Upper lobe of right lung (tissue), 1 donor: ENCODE measurements around the gene DENND5A. TPM values are rescaled to one million over a fixed set of nuclear protein-coding genes. Genes with fewer than 3 reads are reported as not detected.

Experiments
- ATAC-seq: fragments of 200-7000 bp; cut with Tn5 transposase; one replicate; pipeline ENCODE4 v1.9.1; 2020; ENCODE audit warnings: mild to moderate bottlenecking, moderate library complexity
- DNase-seq: peaks from one replicate; pipeline ENCODE4 v3.0.0-alpha.2; 2020
- H3K27ac ChIP-seq: fragments of 200-600 bp; one replicate; pipeline ENCODE4 v1.8.0; 2022
- H3K27me3 ChIP-seq: fragments of 200-600 bp; one replicate; pipeline ENCODE4 v1.8.0; 2022; ENCODE audit warnings: mild to moderate bottlenecking
- H3K36me3 ChIP-seq: fragments of 200-600 bp; one replicate; pipeline ENCODE4 v1.8.0; 2022
- H3K4me1 ChIP-seq: fragments of 200-600 bp; one replicate; pipeline ENCODE4 v1.8.0; 2022
- H3K4me3 ChIP-seq: fragments of 200-600 bp; one replicate; pipeline ENCODE4 v1.8.0; 2022; ENCODE audit warnings: mild to moderate bottlenecking
- H3K9me3 ChIP-seq: fragments of 200-600 bp; one replicate; pipeline ENCODE4 v1.8.0; 2022
- intact Hi-C: fragments of 100-400 bp; cut with DNase I; formaldehyde crosslinking; loops from one replicate; pipeline ENCODE4 v1.11.0; 2022
- total RNA-seq: library from RNA; stranded (reverse); fragmentation: NEBNext Ultra II Directional; extraction: Animal tissue kit (Norgen Biotek cat#: 25700); gene quantifications from one replicate; pipeline ENCODE4 v1.2.1, GENCODE V29; 2021
- TF ChIP-seq, protein P1 (sequence below): fragments of 200-600 bp; IDR thresholded peaks from one replicate; pipeline ENCODE4 v1.8.0; 2022; ENCODE audit warnings: antibody characterized with exemption
- donor health status: DM: no; HTN: yes; CAD: no; lungs with severe emphysema.

Gene DENND5A
- total RNA-seq, 1 donor from 2014 or later = 90.8 TPM

DNA sequence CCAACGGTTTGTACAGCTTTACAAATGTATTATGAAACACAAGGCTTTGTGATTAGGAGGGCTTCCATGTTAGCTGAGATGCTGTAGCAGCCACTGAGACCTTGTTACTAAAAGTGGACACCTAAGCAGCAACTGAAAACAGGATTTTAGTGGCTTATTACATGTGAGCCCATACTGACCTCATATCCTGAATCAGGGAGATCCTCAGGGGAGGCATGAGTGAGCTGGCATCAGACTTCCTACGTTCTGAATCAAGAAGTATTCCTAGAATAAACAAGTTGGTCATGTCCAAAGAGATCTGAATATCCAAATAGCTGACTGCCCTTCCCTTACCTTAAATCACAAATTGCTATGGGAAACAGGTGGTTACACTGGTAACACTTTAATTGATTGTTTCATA lies 114.6 kb downstream of the DENND5A start:
- DNase-seq (no peak), ATAC-seq (no peak)
- Histone ChIP-seq H3K27ac (no peak overlapping the region), H3K27me3 (no peaks in the 10 kb centered on the region), H3K36me3 (peaks cover 82% of the 10 kb centered on the region), H3K9me3 (no peaks in the 10 kb centered on the region), H3K4me1 (no peaks in the 10 kb centered on the region), H3K4me3 (no peak overlapping the region)
- intact Hi-C loops = no loop called here
- TF ChIP-seq, protein P1, sequence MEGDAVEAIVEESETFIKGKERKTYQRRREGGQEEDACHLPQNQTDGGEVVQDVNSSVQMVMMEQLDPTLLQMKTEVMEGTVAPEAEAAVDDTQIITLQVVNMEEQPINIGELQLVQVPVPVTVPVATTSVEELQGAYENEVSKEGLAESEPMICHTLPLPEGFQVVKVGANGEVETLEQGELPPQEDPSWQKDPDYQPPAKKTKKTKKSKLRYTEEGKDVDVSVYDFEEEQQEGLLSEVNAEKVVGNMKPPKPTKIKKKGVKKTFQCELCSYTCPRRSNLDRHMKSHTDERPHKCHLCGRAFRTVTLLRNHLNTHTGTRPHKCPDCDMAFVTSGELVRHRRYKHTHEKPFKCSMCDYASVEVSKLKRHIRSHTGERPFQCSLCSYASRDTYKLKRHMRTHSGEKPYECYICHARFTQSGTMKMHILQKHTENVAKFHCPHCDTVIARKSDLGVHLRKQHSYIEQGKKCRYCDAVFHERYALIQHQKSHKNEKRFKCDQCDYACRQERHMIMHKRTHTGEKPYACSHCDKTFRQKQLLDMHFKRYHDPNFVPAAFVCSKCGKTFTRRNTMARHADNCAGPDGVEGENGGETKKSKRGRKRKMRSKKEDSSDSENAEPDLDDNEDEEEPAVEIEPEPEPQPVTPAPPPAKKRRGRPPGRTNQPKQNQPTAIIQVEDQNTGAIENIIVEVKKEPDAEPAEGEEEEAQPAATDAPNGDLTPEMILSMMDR = no peak

DNA sequence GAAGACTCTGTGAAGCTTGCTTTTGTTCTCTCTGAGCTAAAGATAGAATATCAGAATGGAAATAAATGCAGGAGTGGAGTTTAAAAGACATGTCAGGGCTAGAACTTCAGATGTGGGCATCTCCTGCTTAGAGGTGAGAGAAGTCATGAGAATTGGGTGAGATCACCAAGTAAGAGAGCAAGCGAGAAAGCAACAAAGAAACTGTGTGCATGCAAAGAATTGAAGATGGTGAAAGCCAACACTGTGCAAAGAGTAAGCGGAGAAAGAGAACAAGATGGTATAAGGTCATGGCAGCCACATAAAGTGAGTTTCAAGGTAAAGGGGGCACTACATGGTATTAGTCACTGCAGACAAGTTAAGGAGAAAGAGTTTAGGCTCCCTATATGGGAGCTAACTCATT lies 116.4 kb downstream of the DENND5A start:
- H3K36me3 ChIP-seq = peaks cover 95% of the 10 kb centered on the region

DNA sequence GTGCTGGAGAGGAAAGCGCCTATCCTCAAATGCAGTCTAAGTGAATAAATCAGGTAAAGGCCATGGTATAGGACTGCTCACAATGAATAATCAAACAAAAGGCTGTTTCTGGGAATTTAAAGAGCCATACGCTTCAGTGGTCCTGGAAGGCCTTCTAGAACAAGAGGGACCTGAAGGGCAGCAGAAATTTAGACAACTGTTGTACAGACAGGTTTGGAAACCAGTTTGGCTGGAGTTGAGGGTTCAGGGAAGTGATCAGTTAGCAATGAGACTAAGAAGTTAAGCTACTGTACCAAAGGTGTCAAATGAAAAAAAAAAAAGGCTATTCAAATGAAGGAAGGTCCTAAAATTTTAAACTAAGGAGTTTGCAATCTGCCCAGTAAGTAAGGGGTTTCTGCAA lies 117.1 kb downstream of the DENND5A start:
- DNase-seq (no peak), ATAC-seq (no peak)
- Histone ChIP-seq H3K4me1 (no peaks in the 10 kb centered on the region), H3K4me3 (no peak overlapping the region), H3K36me3 (peaks cover 100% of the 10 kb centered on the region), H3K9me3 (no peaks in the 10 kb centered on the region), H3K27me3 (no peaks in the 10 kb centered on the region), H3K27ac (no peak overlapping the region)
- intact Hi-C loops = no loop called here
- TF ChIP-seq, protein P1 = no peak

More for the DNA sequence above, 116.4 kb downstream of the DENND5A start:
- ATAC-seq (no peak), DNase-seq (no peak)
- Histone ChIP-seq H3K27me3 (no peaks in the 10 kb centered on the region), H3K27ac (no peak overlapping the region), H3K4me1 (no peaks in the 10 kb centered on the region), H3K9me3 (no peaks in the 10 kb centered on the region), H3K4me3 (no peak overlapping the region)
- intact Hi-C loops = no loop called here
- TF ChIP-seq, protein P1 = no peak

DNA sequence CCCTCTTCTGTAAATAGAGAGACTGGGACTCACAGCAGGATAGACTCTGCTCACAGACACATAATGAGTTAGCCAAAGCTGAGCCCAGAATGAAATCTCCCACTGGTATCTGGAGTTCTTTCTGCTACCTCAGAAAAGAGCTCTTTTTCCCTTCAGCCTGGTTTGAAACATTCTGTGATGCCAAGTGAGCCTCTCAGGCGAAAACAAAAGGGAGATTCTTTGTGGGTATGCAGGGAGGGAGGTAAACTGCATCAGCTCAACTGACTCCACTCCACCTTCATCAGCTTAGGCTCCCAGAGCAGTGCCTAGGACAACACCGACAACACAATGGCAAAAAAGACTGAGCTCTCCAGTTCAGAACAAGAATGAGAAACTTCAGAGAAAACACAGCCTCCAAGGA lies 118.7 kb downstream of the DENND5A start:
- intact Hi-C loops = no loop called here
- ATAC-seq = no peak

DNA sequence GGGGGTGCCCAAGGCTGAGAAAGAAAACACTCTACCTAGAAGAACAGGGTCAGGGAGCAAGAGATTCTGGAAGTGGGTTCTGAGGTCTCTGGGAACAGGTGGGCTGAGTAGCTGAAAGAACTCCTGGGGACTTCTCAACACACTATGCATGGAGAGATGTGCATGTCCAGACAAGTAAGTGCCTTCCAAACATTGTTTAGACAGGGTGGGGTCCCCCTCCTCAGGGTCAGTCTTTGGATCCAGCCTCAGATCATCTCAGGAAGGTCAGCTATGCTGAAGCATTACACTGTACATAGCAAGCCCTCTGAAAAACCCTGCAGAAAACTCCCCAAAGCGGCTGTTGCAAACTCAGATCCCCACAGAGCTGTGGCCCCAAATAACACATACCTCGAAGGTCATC lies 119.9 kb downstream of the DENND5A start:
- Histone ChIP-seq H3K27me3 (no peaks in the 10 kb centered on the region), H3K9me3 (no peaks in the 10 kb centered on the region), H3K27ac (no peak overlapping the region), H3K4me1 (no peaks in the 10 kb centered on the region), H3K36me3 (peaks cover 99% of the 10 kb centered on the region), H3K4me3 (no peak overlapping the region)
- TF ChIP-seq, protein P1 = no peak
- DNase-seq (no peak), ATAC-seq (no peak)
- intact Hi-C loops = no loop called here

More for the DNA sequence above, 118.7 kb downstream of the DENND5A start:
- no peak overlapping the region for H3K4me3 ChIP-seq
- TF ChIP-seq, protein P1 = no peak
- peaks cover 100% of the 10 kb centered on the region for H3K36me3 ChIP-seq
- H3K27me3 ChIP-seq = no peaks in the 10 kb centered on the region
- H3K9me3 ChIP-seq = no peaks in the 10 kb centered on the region
- no peaks in the 10 kb centered on the region for H3K4me1 ChIP-seq
- no peak for DNase-seq
- no peak overlapping the region for H3K27ac ChIP-seq

DNA sequence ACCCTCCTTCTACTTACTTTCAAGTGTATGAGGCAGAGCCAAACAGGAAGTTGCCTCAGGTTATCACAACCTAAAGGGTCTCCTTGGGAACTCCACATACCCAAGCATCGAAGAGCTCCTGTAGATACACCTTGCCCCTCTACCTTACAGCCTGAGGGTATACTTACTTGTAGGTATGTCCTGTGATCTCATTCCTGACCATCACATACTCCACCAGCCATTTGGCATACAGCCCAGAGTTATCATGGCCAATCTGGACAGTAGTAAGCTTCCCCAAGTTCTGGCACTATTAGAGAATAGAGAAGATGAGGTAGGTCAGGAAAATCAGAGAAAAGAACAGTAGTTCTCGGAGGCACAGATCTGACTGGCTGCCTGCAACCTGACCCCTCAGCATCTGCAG lies 120.3 kb downstream of the DENND5A start:
- no peaks in the 10 kb centered on the region for H3K9me3 ChIP-seq
- intact Hi-C loops = no loop called here
- H3K4me3 ChIP-seq = no peak overlapping the region
- TF ChIP-seq, protein P1 = no peak
- no peak overlapping the region for H3K27ac ChIP-seq
- no peaks in the 10 kb centered on the region for H3K4me1 ChIP-seq
- DNase-seq (no peak), ATAC-seq (no peak)
- peaks cover 99% of the 10 kb centered on the region for H3K36me3 ChIP-seq
- no peaks in the 10 kb centered on the region for H3K27me3 ChIP-seq
